PFSK-1 (cell line): ENCODE data around the gene KRTAP9-9.

Experiments used
- POLR2AphosphoS5 ChIP-seq: IDR thresholded peaks from 2 replicates; pipeline ENCODE4 v1.6.1; 2012; ENCODE audit warnings: low read depth, mild to moderate bottlenecking, control low read depth, low read length, moderate library complexity
- REST ChIP-seq, 2 experiments: IDR thresholded peaks; 2 replicates each; pipeline versions ENCODE4 v1.6.1 to v1.8.0; 2011 to 2012; ENCODE audit warnings: low read depth in 2 of 2, low read length in 2 of 2, control low read depth in 1 of 2, inconsistent platforms in 1 of 2, mild to moderate bottlenecking in 1 of 2, moderate library complexity in 1 of 2; ENCODE audit not compliant: insufficient read depth in 1 of 2
- SIN3A ChIP-seq: IDR thresholded peaks from 2 replicates; pipeline ENCODE4 v1.6.1; 2012; ENCODE audit warnings: mild to moderate bottlenecking, low read length, moderate library complexity, borderline replicate concordance; ENCODE audit not compliant: insufficient read depth

- TF ChIP-seq REST (IDR thresholded peaks at IDR 0.05; ENCODE audit: insufficient read depth in 1 of 2, low read depth in 2 of 2, low read length in 2 of 2) (no peak), POLR2AphosphoS5 (no peak), SIN3A (no peak)
These were observed 29.1 kb upstream of the KRTAP9-9 start for GRCh38 chr17:41226051-41226450.
